Endothelial cell (in vitro differentiated cells): ENCODE results near the gene IGDCC3. TPM values are rescaled to one million over a fixed set of nuclear protein-coding genes. Genes with fewer than 3 reads are reported as not detected.

Experiments
- DNase-seq: peaks from one replicate; pipeline ENCODE4 v3.0.0; 2021; ENCODE audit warnings: low spot score
- H3K27ac Mint-ChIP-seq: one replicate; pipeline ENCODE4 v1.8.0; 2021; ENCODE audit warnings: mixed read lengths, inconsistent platforms; ENCODE audit not compliant: unreplicated experiment
- H3K27me3 Mint-ChIP-seq: one replicate; pipeline ENCODE4 v1.8.0; 2021; ENCODE audit warnings: mild to moderate bottlenecking, moderate library complexity, mixed read lengths, inconsistent platforms; ENCODE audit not compliant: unreplicated experiment
- H3K36me3 Mint-ChIP-seq: one replicate; pipeline ENCODE4 v1.8.0; 2021; ENCODE audit warnings: mild to moderate bottlenecking, low read depth, mixed read lengths, inconsistent platforms; ENCODE audit not compliant: unreplicated experiment
- H3K4me1 Mint-ChIP-seq: one replicate; pipeline ENCODE4 v1.8.0; 2021; ENCODE audit warnings: mild to moderate bottlenecking, mixed read lengths, inconsistent platforms; ENCODE audit not compliant: unreplicated experiment
- H3K4me3 Mint-ChIP-seq: one replicate; pipeline ENCODE4 v1.8.0; 2021; ENCODE audit warnings: mild to moderate bottlenecking, mixed read lengths, inconsistent platforms; ENCODE audit not compliant: unreplicated experiment
- H3K9me3 Mint-ChIP-seq: one replicate; pipeline ENCODE4 v1.8.0; 2021; ENCODE audit warnings: mixed read lengths, inconsistent platforms; ENCODE audit not compliant: unreplicated experiment
- total RNA-seq: library from RNA; stranded (reverse); fragmentation: NEBNext Ultra II Directional; extraction: Animal tissue kit (Norgen Biotek cat#: 25700); gene quantifications from one replicate; pipeline ENCODE4 v1.2.1, GENCODE V29; 2021; ENCODE audit not compliant: unreplicated experiment
- TF ChIP-seq, protein P1 (sequence below): fragments of 200-600 bp; sonication (generic); IDR thresholded peaks from one replicate; pipeline ENCODE4 v1.5.0; 2021; ENCODE audit warnings: antibody characterized with exemption; ENCODE audit not compliant: unreplicated experiment

Gene IGDCC3
- total RNA-seq, 1 donor from 2014 or later, result 538 TPM

DNA sequence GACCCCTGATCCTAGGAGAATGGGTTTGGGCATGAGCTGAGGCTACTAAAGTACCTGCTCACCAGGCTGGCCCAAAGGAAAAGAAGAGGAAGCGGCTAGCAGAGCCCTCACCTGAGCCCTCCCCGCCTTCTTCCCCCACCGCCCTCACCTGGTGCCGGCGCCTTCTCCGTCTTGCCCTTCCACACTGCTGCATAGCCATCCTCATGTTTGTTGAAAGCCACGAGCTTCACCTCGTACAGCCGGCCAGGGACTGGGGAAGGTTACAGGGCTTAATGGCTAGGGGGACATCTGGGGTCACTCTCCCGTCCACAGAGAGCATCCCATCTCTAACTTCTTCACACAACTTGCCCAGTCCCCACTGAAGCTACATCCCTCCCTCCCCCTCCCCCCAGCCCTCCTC lies 13.9 kb upstream of the IGDCC3 start:
- Mint-ChIP-seq H3K27ac (no peak overlapping the region), H3K36me3 (peaks cover 4% of the 10 kb centered on the region), H3K27me3 (peaks cover 22% of the 10 kb centered on the region), H3K4me3 (no peak overlapping the region), H3K4me1 (no peaks in the 10 kb centered on the region), H3K9me3 (no peaks in the 10 kb centered on the region)
- no peak for DNase-seq
- TF ChIP-seq, protein P1, sequence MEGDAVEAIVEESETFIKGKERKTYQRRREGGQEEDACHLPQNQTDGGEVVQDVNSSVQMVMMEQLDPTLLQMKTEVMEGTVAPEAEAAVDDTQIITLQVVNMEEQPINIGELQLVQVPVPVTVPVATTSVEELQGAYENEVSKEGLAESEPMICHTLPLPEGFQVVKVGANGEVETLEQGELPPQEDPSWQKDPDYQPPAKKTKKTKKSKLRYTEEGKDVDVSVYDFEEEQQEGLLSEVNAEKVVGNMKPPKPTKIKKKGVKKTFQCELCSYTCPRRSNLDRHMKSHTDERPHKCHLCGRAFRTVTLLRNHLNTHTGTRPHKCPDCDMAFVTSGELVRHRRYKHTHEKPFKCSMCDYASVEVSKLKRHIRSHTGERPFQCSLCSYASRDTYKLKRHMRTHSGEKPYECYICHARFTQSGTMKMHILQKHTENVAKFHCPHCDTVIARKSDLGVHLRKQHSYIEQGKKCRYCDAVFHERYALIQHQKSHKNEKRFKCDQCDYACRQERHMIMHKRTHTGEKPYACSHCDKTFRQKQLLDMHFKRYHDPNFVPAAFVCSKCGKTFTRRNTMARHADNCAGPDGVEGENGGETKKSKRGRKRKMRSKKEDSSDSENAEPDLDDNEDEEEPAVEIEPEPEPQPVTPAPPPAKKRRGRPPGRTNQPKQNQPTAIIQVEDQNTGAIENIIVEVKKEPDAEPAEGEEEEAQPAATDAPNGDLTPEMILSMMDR, result no peak

DNA sequence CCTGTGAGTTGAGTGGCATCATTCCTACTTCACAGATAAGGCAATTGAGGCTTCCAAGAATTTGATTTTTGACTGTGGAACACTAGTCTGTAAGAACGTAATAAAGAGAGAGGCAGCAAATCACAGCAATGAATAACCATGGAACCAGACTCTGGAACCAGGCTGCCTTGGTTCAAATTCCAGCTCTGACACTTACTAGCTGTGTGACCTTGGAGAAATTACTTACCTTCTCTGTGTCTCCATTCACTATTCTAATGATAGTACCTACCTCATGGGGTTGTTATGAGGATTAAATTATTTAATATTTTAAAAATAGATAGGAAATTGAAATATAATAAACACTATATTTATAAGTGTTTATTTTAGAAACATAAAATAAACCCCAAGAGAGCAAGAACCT lies 12.6 kb upstream of the IGDCC3 start:
- H3K4me3 Mint-ChIP-seq, result no peak overlapping the region
- TF ChIP-seq, protein P1, result no peak
- no peaks in the 10 kb centered on the region for H3K4me1 Mint-ChIP-seq
- peaks cover 4% of the 10 kb centered on the region for H3K36me3 Mint-ChIP-seq
- H3K27ac Mint-ChIP-seq, result no peak overlapping the region
- no peak for DNase-seq
- no peaks in the 10 kb centered on the region for H3K9me3 Mint-ChIP-seq
- H3K27me3 Mint-ChIP-seq, result peaks cover 26% of the 10 kb centered on the region

DNA sequence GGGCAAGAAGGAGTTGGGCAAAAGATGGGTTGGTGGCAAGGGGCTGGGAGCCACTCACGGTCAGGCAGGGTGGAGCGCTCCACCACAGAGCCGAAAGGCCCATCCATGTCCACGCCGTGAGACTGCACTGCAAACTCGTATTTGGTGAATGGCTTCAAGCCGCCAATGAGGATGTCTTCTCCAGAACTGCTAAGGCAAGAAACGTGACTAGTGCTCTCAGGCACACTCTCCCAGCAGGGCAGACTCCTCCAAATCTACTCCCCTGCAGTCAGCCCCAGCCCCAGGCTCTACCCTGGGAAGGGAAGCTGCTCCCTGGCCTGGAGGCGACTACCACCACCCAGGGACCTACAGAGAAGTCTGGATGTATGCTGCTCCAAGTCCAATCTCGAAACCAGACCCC lies 11.4 kb upstream of the IGDCC3 start:
- H3K4me3 Mint-ChIP-seq, result no peak overlapping the region
- H3K9me3 Mint-ChIP-seq, result no peaks in the 10 kb centered on the region
- H3K27me3 Mint-ChIP-seq, result peaks cover 18% of the 10 kb centered on the region
- TF ChIP-seq, protein P1, result no peak
- H3K4me1 Mint-ChIP-seq, result peaks cover 9% of the 10 kb centered on the region
- DNase-seq, result no peak
- peaks cover 4% of the 10 kb centered on the region for H3K36me3 Mint-ChIP-seq
- H3K27ac Mint-ChIP-seq, result no peak overlapping the region

DNA sequence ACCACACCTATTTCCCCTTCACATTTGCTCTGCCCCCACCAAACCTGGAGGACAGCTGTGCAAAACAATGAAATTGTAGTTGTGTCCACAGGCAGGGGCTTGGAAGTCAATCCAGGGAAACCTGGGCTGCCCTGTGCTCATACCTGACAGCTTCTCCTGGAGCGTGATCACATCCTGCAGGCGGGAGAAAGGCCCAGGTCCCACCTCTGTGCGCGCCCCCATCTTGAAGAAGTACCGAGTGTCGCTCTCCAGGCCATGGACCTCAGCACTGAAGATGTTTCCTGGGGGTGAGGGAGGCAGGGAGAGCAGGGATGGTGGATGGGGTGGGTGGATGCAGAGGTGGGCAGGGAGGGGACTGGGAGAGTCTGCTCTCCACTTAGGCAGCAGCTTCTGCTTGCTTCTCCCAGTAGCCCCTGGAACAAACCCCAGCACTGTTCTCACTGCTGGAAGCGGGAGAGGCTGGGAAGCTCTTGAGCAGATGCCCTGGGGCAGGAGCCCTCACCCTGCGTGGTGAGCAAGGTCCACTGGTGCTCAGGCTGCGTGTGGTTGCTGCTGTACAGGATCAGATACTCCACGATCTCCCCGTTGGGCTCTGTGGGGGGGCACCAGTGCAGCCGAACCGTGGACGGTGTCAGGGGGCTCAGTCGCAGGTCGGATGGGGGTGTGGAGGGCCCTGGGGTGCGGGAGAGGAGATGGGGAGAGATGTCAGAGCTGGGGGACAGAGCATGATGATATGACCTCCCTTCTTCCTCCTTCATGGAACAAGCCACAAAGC lies 10.7 kb upstream of the IGDCC3 start:
- H3K4me3 Mint-ChIP-seq, result no peak overlapping the region
- H3K27me3 Mint-ChIP-seq, result peaks cover 18% of the 10 kb centered on the region
- peaks cover 4% of the 10 kb centered on the region for H3K36me3 Mint-ChIP-seq
- peaks cover 14% of the 10 kb centered on the region for H3K4me1 Mint-ChIP-seq
- H3K9me3 Mint-ChIP-seq, result no peaks in the 10 kb centered on the region
- TF ChIP-seq, protein P1, result no peak
- no peak for DNase-seq
- no peak overlapping the region for H3K27ac Mint-ChIP-seq

DNA sequence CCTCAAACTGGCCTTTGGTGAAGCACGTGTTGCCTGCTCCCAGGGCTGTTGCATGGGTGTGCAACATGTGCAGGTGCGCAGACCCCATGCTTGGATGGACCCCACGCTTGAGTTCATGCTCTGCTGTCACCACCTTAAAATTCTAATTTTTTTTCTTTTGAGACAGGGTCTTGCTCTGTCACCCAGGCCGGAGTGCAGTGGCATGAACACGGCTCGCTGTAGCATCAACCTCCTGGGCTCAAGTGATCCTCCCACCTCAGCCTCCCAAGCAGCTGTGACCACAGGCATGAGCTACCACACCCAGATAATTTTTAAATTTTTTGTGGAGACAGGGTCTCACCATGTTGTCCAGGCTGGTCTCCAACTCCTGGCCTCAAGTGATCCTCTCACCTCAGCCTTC lies 9.1 kb upstream of the IGDCC3 start:
- Mint-ChIP-seq H3K36me3 (no peaks in the 10 kb centered on the region), H3K27me3 (peaks cover 16% of the 10 kb centered on the region), H3K4me1 (peaks cover 29% of the 10 kb centered on the region), H3K27ac (no peak overlapping the region), H3K4me3 (no peak overlapping the region), H3K9me3 (no peaks in the 10 kb centered on the region)
- no peak for DNase-seq
- TF ChIP-seq, protein P1, result no peak
